NCI-H1930 (cell line): ENCODE measurements around the gene PABPN1L.
A peak's percentile ranks its signal among the peaks of the same experiment; 100 is the strongest.

Experiments used
- DNase-seq, 2 experiments: peaks; one replicate each; lab custom pipeline; 2025; lab: John Stamatoyannopoulos, UW

PABPN1L gene

DNA sequence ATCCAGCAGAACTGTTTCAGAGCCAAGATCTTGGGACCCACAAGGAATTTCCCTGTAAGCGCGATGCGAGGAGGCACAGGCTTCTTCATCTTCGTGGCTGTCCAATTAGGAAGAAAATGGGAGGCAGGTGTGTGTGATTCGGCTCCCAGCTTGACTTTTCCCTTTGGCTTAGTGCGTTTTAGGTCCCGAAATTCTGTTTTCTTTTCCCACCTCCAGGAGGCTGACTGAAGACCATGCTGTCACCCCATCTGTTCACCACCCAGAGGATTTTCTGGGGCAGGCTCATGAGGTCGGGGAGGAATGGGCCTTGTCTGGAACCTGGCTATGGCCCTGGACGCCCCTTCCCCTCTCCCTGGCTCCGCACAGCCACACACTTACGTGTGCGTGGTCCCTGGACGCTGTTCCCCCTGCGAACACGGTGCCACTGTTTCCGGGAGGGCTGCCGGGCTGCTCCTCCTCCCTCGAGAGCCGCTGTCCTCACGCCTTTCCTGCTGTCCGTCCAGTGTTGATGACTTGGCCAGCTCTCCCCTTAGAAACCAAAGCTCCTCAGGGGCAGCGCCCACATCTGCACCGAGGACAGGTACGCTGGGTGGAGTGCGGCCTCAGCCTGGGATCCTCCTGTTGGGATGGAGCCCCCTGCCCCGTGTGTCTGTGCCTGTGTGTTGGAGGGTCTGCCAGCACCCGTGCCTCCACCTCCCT lies 2.7 kb upstream of the PABPN1L start:
- no peak for DNase-seq

- no peak for DNase-seq
Observed at GRCh38 chr16:88867581-88868246, 1.3 kb upstream of the PABPN1L start.

DNA sequence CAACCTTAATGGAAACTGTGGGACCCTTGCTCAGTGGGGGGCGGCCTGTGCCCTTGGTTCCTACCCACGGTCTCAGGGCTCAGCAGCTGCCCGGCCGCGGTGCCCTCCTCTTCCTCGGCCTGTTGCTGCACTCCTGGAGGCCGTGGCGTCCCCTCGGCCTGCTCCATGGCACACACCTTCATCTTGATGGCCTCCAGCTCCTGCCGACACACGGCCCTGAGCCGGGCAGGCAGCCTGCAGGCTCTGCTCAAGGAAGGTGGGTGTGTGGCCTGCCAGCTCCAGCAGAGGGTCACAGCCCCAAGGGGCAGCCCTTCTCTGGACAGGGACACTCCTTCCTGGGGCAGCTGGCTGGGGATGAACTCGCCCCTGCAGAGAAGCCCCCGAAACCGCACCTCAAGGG lies 718 bp downstream of the PABPN1L start:
- DNase-seq: no peak

GRCh38 chr16:88865310-88865709 lies 1.1 kb downstream of the PABPN1L start:
- DNase-seq: no peak

- DNase-seq: no peak
Observed at GRCh38 chr16:88864521-88864920, 1.9 kb downstream of the PABPN1L start.

GRCh38 chr16:88864099-88864498 lies 2.4 kb downstream of the PABPN1L start:
- DNase-seq: no peak

- DNase-seq: no peak
Observed at GRCh38 chr16:88863426-88863825, 3.0 kb downstream of the PABPN1L start.

DNA sequence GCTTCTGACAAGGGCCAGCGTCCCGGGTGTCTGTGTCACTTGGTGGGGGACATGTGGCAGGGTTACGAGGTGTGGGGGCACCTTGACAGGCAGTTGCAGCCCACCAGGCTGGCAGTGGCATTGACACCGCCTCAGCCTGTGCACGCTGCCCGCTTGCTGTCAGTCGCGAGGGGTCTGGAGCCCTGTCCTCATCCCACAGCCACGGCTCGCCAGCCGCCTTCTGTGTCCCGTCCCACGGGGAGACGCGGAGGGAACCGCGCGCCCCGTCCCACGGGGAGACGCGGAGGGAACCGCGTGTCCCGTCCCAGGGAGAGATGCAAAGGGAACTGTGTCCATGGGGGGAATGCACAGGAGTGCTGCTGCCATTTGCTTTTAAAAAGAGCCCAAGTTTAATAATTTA lies 3.5 kb downstream of the PABPN1L start:
- DNase-seq: no peak

- DNase-seq: no peak
Observed at GRCh38 chr16:88861359-88861758, 5.1 kb downstream of the PABPN1L start.

- DNase-seq: no peak
Observed at GRCh38 chr16:88859381-88860091, 6.9 kb downstream of the PABPN1L start.

DNA sequence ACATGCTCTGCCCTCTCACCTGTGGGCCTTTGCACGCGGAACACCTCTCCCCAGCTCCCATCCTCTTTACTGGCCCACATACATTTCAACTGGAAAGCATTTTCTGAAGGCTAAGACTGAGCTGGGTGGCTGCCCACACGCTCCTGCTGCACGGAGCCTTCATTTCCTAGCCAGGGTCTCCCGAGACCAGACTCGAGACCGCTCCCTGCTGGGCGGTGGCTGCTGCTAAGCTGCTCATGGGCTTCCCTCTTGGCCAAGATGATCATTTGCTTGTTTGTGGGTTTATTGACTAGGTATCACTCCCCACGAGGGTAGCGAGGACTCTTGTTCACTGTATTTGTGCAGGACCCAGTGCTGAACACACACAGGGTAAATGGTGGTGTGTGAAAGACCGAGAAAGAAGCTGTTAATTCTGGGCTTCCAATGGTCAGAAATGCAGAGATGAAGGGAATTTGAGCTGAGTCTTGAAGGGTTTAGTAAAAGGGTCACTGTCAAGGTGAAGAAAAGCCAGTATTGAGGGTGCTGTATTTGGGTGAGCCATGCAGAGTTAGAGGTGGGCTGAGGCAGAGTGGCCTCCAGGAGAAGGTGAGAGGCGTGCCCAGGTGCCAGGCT lies 8.6 kb downstream of the PABPN1L start:
- DNase-seq: no peak

GRCh38 chr16:88856828-88857727 lies 9.4 kb downstream of the PABPN1L start, which contains the start of the genes GALNS and TRAPPC2L:
TSS of gene GALNS (minus strand) at chr16:88856947. CDS start at chr16:88856877, 70 bp downstream.
TSS of gene TRAPPC2L (plus strand) at chr16:88857127. CDS start at chr16:88857151, 24 bp downstream.
- DNase-seq: peak; percentile 85 to 92

GRCh38 chr16:88856122-88856827 lies 10.2 kb downstream of the PABPN1L start:
- no peak for DNase-seq

DNA sequence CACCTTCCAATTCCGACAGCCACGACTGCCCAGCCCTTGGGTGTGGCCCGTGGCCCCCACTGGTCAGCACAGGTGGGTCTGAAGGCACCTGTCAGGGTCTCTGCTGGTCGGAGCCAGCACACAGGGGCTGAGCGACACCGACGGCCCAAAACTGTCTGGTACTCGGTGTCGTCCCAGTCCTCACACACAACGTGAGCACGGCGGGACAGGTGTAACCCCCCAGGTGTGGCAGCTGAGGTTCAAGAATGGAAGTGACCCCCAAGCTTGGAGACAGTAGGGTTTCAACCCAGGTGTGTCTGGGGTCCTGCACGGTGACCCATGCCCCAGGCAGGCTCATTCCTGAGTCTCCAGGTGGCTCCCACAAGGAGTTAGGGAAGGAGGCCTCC lies 10.7 kb downstream of the PABPN1L start:
- no peak for DNase-seq

GRCh38 chr16:88855176-88855575 lies 11.3 kb downstream of the PABPN1L start:
- DNase-seq: no peak

GRCh38 chr16:88854306-88855111 lies 12.0 kb downstream of the PABPN1L start:
- no peak for DNase-seq

DNA sequence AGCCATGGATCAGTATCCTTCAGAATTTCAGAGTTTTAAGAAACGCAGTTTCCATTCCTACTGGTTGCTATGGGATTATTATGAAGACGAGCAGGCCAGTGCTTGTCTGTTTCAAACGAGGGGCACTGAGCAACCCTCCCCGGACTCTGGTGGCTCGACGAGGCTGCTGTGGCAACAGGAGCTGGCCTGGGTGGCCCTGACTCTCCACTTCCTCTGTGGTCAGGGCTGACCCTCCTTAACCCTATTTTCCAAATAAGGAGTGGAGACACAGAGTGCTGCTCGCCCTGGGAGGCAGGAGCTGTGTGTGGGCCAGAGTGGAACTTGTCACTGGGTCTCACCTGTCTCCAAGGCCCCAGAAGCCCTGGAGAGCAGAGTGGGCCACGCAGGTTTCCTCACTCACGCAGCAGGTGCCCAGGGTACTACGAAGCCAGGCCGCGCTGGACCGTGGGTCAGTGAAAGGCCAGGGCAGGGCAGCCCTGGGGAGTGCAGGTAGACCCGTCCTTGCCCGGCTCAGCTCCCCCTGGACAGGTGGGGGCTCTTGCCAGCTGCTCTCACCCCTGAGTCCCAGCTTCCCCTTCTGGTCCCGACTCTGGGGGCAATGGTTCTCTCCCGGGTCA lies 13.0 kb downstream of the PABPN1L start:
- DNase-seq: no peak

GRCh38 chr16:88851616-88852015 lies 14.8 kb downstream of the PABPN1L start:
- no peak for DNase-seq

DNA sequence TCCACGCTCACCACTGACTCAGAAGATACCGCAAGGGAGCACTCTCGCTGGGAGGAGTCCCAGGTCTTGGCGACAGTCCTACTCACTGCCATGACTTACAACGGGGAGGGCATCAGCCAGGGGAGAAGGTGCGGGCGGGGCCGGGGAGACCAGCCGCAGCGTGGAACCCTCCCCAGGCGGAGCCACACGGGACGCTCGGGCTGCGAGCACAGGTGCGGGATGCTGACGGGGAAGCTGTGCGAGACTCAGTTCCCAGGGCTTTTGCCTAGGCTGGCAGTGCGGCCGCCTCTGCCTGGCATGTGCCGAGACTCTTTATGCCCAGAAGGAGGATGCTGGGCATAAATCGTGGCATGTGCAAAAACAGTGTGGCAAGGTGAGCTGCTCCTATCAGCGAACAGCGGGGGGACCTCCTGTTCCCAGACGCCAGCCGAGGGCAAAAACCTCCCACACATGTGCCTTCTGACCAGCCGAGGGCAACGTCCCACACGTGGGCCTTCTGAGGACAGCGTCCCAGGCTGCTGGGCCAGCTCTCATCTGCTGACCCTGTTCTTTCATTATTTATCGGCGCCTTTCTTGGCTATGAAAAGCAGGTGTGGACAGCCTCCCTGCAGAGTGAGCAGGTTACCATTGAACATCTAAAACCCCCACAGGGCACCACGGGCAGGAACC lies 15.8 kb downstream of the PABPN1L start:
- DNase-seq: no peak
